Measurements from ENCODE around the gene IPO5.

The IPO5 gene

DNA sequence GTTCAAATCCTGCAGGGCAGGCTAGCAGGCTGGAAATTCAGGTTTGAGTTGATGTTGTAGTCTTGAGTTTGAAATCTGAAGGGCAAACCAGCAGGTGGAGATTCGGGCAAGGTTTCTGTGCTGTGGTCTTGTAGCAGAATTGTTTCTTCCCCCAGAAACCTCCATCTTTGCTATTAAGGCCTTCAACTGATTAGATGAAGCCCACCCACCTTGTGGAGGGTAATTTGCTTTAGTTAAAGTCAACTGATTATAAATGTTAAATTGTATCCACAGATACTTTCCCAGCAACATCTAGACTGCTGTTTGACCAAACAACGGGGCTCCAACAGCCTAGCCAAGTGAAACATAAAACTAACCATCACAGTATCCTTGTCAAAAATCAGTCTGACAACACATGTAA, 9.4 kb downstream of the IPO5 start:
- TF ChIP-seq, protein P1, sequence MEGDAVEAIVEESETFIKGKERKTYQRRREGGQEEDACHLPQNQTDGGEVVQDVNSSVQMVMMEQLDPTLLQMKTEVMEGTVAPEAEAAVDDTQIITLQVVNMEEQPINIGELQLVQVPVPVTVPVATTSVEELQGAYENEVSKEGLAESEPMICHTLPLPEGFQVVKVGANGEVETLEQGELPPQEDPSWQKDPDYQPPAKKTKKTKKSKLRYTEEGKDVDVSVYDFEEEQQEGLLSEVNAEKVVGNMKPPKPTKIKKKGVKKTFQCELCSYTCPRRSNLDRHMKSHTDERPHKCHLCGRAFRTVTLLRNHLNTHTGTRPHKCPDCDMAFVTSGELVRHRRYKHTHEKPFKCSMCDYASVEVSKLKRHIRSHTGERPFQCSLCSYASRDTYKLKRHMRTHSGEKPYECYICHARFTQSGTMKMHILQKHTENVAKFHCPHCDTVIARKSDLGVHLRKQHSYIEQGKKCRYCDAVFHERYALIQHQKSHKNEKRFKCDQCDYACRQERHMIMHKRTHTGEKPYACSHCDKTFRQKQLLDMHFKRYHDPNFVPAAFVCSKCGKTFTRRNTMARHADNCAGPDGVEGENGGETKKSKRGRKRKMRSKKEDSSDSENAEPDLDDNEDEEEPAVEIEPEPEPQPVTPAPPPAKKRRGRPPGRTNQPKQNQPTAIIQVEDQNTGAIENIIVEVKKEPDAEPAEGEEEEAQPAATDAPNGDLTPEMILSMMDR (IDR thresholded peaks at IDR 0.05; ENCODE audit: borderline replicate concordance, control extremely low read depth, extremely low read depth, insufficient read depth, missing control alignments): no peak
- in situ Hi-C loops (cut with MboI; ENCODE audit: low sequenced_read_pairs, unreplicated experiment): no loop called here
- DNase-seq (ENCODE audit: low spot score): no peak

DNA sequence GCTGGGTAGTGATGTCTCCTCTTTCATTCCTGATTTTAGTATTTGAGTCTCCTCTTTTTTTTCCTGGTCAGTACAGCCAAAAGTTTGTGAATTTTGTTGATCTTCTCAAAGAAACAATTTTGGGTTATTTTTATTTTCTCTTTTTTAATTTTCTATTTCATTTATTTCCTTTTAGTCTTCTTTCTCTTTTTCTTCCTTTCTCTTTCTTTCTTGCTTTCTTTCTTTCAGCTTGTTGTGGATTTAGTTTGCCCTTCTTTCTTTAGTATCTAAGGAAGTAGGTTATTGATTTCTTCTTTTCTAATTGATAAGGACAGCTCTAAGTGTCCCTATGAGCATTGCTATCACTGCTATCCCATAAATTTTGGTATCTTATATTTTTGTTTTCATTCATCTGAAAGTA, 13.8 kb downstream of the IPO5 start:
- TF ChIP-seq, protein P1 (IDR thresholded peaks at IDR 0.05; ENCODE audit: borderline replicate concordance, control extremely low read depth, extremely low read depth, insufficient read depth, missing control alignments): no peak
- in situ Hi-C loops (cut with MboI; ENCODE audit: low sequenced_read_pairs, unreplicated experiment): no loop called here

DNA sequence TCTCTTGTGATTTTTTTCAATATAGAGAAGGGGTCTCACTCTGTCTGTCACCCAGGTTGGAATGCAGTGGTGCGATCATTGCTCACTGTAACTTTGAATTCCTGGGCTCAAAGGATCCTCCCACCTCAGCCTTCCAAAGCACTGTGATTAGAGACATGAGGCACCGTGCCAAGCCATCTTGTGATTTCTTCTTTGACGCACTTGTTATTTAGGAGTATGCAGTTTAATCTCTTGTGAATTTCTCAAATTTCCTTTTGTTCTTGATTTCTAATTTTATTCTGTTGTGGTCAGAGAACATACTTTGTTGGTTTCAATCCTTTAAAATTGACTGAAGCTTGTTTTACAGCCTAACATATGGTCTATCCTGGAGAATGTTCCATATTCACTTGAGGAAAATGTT, 14.5 kb downstream of the IPO5 start:
- in situ Hi-C loops (cut with MboI; ENCODE audit: low sequenced_read_pairs, unreplicated experiment): no loop called here
- TF ChIP-seq, protein P1 (IDR thresholded peaks at IDR 0.05; ENCODE audit: borderline replicate concordance, control extremely low read depth, extremely low read depth, insufficient read depth, missing control alignments): no peak
- no peak for DNase-seq (ENCODE audit: low spot score)

More for the DNA sequence above, 13.8 kb downstream of the IPO5 start:
- DNase-seq (ENCODE audit: low spot score): no peak

DNA sequence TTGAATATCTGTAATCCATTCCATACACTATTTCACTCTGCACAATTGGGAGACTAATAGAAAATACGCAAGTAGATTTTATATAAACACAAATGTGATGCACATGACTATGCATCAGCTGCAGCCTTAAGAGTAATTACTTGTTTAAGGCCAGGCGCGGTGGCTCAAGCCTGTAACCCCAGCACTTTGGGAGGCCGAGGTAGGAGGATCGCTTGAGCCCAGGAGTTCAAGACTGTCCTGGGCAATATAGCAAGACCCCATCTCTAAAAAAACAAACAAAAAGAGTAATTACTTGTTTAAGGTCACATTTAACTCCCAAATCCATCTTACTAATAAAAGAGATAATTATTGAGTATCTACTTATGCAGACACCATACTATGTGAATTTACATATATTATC, 18.0 kb downstream of the IPO5 start:
- in situ Hi-C loops (cut with MboI; ENCODE audit: low sequenced_read_pairs, unreplicated experiment): no loop called here
- DNase-seq (ENCODE audit: low spot score): no peak
- TF ChIP-seq, protein P1 (IDR thresholded peaks at IDR 0.05; ENCODE audit: borderline replicate concordance, control extremely low read depth, extremely low read depth, insufficient read depth, missing control alignments): no peak

DNA sequence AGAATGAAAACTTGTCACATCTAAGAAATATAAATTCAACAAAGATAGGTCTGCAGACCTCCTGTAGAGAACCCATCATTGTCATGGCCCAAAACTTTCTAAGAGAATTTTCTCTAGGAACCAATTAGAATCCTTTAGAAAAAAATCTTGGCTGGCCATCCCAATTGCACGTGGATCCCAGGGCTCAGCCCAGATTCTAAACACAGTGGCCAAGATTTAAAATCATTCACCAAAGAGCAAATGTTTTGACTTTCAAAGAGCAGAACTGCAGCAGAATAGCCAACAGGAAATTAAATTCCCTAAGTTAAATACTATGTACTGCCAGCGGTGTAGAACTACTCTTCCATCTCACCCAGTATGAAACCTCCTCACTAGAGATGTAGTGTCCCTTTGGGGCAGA, 21.3 kb downstream of the IPO5 start:
- TF ChIP-seq, protein P1 (IDR thresholded peaks at IDR 0.05; ENCODE audit: borderline replicate concordance, control extremely low read depth, extremely low read depth, insufficient read depth, missing control alignments): no peak
- no peak for DNase-seq (ENCODE audit: low spot score)
- in situ Hi-C loops (cut with MboI; ENCODE audit: low sequenced_read_pairs, unreplicated experiment): loop anchor here (25.0 kb wide), 1 partner anchor 537 kb away; the partner anchor contains the start of gene RAP2A

DNA sequence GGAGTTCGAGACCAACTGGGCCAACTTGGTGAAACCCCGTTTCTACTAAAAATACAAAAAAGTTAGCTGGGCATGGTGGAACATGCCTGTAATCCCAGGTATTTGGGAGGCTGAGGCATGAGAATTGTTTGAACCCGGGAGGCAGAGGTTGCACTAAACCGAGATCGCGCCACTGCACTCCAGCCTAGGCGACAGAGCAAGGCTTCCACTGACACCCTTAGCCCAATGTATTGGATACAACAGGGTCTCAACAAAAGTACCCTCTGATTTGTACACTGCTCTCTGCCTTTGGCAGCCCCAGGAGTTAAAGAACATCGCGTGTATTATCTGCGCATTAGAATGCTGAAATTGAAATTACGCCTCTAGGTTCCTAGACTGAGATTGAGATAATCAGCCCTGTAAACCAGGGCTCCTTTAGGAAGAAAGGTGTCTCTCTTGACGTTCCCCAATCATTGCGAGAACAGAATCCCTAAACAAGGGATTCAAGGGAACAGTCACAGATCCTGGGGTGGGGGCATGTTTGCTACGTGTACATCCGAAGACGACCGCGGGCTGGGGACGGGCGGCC, 21.9 kb downstream of the IPO5 start:
- in situ Hi-C loops (cut with MboI; ENCODE audit: low sequenced_read_pairs, unreplicated experiment): loop anchor here (25.0 kb wide), 1 partner anchor 538 kb away; the partner anchor contains the start of gene RAP2A
- no peak for DNase-seq (ENCODE audit: low spot score)

More for the DNA sequence above, 21.9 kb downstream of the IPO5 start:
- TF ChIP-seq, protein P1 (IDR thresholded peaks at IDR 0.05; ENCODE audit: borderline replicate concordance, control extremely low read depth, extremely low read depth, insufficient read depth, missing control alignments): no peak

All from GM13976 (cell line).